HG03280 (cell line): ENCODE results near the gene TBC1D17.

Source experiments
- ATAC-seq: cut with Tn5 transposase; IDR thresholded peaks from one replicate; pipeline ENCODE4 v1.9.1; 2021; ENCODE audit warnings: mild to moderate bottlenecking, moderate library complexity; ENCODE audit not compliant: unreplicated experiment

Gene TBC1D17

DNA sequence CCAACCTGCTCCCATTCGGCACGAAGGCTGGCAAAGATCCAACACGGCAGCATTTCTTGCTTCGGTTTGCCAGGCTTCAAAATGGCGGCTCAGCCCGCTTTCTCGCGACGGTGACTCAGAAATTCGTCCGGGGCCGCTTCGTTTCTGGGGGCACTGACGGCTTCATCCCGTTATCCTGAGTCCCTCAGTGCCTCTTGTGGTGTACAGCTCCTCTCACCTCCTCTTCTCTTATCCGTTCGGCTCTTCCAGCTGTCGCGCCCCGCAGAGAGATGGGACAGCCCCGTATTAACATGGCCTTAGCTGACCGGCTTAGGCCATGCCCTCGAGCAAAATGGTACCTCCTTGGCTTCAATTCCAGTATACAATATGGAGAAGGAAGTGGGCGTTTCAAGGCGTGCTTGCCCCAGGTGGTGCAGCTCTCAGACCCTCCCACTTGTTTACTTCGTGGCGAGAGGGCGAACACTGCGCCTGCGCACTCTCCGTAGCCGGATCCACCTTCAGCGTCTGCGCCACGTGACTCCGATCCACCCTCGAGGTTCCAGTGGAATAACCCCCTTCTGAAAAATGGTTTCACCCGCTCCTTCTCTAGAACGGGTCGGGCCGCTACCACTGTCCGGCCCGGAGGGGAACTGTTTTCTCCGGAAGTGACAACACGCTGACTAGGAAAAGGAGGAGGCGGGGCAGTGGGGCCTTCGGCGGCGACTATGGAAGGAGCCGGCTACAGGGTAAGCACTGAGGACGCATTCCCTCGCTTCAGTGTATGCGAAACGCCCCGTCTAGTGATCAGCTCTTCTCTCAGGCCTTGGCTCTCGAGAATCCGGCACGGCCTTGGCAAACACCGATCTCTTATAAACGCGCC is at the start of gene TBC1D17, which contains the start of gene AKT1S1:
Gene TBC1D17, plus strand, starts transcription at position 683 of the 859 bp plus-strand sequence. Its CDS starts 22 bp downstream, at position 705.
Gene AKT1S1, minus strand, starts transcription at position 336 of the 859 bp plus-strand sequence. CDS start 4,060 bp downstream, outside the sequence.
- ATAC-seq, result peak; percentile 52

DNA sequence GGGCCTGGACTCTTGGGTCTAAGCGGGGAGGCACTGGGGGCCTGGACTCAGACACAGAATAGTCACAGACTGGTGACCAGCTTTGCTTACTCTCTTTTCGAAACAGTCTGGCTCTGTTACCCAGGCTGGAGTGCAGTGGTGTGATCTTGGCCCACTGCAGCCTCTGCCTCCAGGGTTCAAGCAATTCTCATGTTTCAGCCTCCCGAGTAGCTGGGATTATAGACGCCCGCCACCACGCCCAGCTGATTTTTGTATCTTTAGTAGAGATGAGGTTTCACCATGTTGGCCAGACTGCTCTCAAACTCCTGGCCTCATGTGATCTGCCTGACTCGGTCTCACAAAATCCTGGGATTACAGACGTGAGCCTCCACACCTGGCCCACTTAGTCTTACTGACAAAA is 48.3 kb upstream of the TBC1D17 start:
- ATAC-seq, result no peak

DNA sequence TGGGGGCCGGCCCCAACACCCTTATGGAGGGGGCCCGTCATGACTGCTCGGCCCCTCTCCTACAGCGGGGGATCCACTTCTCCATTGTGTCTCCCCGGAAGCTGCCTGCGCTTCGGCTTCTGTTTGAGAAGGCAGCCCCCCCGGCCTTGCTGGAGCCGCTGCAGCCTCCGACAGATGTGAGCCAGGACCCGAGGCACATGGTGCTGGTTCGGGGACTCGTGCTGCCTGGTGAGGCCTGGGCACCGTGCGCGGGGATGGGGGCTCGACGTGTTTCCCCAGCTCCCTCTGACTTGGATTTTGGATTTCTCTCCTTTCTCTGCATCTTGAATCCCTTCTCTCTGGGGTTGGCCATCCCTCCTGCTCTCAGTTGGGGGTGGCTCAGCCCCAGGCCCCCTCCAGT is 47.8 kb upstream of the TBC1D17 start:
- ATAC-seq, result no peak

DNA sequence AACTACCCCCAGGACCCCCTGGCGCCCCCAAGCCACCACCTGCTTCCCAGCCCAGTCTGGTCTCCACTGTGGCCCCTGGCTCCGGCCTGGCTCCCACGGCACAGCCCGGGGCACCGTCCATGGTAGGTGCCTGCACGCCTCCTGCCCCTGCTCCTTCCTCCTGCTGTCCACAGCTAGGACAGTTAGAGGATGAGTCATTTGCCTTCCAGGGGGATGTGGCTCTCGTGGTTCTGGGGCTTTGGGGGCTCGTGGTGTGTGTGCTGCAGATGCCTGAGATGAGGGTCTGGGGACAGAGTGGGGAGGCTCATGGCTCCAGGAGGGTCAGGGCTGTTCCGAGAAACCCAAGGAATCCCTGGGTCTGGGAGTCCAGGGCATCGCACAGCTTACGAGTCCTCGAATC is 46.7 kb upstream of the TBC1D17 start:
- ATAC-seq, result no peak

DNA sequence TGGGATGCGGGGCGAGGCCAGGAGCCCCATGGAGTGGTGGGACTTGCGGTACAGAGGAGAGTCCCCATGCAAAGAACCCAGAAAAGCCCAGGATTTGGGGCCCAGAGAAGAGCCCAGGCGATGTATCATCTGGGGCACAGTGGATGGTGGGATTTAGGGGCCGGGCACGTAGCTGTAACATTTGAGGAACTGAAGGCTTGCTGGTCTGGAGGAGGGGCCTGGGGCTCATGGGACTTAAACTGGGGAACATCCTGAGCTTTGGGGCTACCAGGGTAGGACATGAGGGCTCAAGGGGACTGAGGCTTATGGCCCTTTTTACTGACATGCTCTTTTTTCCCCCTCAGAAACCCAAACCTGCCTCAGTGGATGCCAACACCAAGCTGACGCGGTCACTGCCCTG is 45.9 kb upstream of the TBC1D17 start:
- ATAC-seq, result no peak

DNA sequence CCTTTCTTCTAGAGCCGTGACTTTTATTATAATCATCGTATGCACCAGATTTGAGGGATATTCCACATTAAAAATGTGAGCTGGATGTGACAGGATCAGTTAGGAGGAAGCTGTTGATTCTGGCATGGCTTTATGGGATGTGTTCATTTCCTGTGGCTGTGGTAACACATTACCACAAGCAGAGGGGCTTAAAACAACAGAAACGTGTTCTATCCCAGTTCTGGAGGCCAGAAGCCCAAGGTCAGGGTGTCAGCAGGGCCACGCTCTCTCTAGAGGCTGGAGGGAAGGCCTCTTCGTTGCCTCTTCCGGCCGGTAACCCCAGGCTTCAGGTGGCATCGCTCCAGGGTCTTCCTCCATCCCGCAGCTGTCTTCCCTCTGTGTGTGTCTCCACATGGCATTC is 44.9 kb upstream of the TBC1D17 start:
- ATAC-seq, result no peak

DNA sequence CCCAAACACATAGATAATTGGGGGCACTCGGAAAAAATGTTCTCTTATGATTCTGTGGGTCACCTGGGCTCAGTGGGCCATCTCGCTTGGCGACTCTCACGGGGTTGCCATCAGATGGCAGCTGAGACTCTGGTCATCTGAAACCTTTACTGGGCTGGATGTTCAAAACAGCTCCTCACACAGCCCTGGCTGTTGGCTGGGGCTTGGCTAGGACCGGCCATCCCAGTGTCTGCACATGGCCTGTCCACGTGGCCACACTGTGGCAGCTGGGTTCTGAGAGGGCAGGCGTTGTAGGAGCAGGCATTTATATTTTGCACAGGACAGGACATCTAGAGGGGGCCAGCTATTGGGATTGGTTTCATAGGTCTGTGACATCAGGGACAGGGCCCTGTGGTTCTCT is 43.9 kb upstream of the TBC1D17 start:
- ATAC-seq, result no peak

DNA sequence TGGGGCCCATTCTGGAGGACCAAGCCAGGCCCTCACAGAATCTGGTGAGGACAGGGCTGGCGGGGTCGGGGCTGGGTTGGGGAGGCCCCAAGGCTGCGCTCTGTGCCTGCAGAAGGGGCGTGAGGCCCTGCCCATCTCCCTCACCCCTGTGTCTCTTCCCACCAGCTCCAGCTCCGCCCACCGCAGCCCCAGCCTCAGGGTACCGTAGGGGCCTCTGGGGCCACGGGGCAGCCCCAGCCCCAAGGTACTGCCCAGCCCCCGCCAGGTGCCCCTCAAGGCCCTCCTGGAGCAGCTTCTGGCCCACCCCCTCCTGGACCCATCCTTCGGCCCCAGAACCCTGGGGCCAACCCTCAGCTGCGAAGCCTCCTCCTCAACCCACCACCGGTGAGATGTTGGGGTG is 41.9 kb upstream of the TBC1D17 start:
- ATAC-seq, result no peak

DNA sequence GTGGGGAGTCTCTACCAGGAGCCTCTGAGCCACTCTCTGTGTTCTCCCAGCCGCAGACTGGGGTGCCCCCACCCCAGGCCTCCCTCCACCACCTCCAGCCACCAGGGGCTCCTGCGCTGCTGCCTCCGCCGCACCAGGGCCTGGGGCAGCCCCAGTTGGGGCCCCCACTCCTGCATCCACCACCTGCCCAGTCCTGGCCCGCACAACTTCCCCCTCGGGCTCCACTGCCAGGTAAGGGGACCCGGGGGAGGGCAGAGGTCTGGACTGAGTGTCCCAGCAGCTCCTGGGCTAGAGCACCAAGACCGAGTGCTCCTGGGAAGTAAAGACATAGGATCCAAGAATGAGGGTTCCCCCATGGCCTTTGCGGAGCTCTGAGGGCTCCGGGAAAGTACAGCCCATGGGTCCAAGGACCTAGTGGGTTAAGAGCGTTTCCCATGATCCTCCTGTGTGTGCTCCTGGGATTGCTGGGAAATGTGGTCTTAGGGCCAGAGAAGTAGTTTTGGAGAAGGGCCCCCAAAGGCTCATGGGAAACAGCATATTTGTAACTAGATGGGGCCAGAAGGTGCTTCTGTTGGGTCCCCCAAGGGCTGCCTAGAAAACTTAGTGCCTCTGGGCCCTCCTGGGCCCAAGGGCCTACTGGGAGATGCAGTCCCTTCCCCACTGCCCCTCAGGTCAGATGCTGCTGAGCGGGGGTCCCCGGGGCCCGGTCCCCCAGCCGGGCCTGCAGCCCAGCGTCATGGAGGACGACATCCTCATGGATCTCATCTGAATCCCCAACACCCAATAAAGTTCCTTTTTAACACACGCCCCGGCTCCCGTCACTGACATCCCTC is 41.1 kb upstream of the TBC1D17 start:
- no peak for ATAC-seq

DNA sequence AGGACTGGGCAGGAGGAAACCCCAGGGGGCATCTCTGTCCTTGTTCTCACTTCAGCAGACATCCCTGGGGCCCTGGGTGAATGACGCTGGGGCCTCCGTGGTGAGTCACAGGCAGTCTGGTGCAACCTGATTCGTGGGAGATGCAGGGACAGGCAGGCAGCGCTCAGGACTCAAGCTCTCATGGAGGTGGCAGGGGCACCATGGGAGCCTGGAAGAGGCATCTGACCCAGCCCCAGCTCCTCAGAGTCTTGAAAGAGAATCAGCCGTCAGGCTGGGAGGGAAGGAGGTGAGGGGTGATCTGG is 40.5 kb upstream of the TBC1D17 start:
- no peak for ATAC-seq

DNA sequence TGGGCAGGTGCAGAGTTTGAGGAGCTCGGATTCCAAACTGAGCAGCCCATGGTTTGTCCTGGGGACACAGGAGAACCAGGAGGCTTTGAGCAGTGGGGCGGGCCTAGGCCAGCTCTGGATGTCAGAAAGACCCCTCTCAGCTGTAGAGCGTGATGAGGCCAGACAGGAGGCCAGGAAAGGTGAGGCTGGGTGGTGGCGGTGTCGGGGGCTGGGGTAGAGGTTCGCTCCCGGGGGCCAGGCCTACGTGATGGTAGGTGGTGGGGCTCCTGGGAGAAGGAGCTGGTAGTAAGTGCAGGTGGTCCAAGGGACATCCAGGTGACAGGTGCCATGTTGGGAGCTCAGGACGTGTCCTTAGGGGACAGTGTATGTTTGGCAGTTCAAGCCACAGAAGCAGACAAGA is 40.1 kb upstream of the TBC1D17 start:
- ATAC-seq, result no peak

DNA sequence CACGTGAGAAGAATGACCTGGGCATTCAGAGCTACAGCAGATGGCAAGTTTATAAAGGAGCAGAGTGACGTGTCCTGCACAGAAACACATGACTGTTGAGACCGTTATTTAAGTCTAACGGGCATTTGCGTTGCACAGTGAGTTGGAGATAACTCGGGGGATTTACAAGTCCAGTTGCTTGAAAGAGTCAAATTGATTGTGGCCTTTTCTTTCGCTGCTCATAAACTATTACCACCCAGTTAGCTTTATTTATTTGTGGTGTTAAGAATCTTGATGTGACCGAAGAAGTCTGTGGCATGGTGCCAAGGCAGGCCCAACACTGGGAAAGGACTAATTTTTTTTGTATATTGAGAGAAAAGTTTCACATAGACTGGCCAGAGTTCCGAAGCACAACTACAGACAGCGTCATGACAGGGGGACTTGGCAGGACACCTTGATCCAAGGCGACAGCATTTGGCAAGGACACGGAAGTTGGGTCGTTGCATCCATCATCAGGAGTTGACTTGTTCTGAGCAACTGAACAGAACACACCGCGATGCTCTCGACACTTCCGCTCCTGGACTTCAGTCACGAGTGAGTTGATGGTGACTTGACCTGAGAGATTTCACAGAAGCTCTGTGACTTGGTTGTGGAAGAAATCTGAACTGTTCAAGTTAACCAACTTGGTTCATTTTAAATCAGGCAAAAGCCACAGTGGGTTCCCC is 38.5 kb upstream of the TBC1D17 start:
- no peak for ATAC-seq

DNA sequence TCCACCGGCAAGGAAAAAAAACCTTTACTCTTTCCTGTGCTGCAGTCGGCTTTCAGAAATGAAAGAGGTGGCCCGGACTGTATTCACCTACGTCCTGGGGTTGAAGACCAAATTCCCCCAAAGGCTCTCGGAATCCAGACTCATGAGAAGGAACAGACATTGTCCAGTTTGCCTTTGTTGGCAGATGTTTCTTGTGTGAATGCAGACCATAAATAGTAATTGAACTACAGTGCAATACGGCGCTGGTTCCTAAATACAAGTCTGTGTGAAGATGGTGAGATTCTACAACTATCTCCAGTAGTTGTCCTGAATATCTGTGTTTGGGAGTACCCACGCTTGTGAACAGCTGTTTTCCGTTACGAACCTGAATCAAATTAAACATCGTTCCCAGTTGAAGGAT is 37.8 kb upstream of the TBC1D17 start:
- ATAC-seq, result no peak

DNA sequence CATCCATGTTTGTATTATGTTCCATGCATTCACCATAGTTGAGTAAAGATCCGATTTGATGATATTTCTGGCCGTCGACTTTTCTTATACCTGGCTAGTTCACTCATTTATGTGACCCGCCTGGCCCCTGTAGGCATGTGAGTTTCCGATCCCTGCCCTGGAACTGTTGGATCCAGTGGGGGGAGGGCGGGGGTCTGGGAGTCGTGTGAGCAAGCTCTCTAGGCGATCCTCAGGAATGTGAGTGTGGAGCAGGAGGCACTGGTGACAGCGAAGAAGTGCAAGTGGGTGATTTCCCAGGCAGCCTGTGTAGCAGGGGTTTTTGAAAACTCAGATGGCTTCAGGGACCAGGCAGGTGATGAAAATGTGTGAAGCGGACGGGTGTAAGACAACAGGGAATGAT is 37.2 kb upstream of the TBC1D17 start:
- ATAC-seq, result no peak

DNA sequence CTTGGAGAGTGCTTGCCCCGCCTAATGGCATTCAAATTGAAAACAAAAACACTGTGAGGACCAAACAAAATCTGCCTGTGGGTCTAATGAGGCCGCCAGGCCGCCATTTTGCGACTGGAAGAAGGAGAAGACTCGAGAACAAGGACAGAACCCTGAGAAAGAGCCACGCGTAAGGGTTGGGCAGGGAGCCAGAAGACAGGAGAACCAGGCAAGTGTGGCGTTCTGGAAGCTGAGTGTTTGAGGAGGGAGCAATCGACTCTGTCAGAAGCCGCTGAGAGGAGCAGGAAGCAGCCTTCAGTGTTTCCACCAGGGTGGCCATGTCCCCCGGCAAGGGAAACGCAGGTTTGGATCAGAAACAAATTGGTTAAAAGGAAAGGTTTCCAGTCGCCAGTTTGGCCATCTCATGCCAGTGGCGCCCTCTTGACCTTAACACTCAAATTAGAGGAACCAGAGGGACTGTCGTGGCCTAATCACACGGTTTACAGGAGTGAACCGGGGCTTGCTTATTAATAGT is 36.7 kb upstream of the TBC1D17 start:
- ATAC-seq, result no peak

DNA sequence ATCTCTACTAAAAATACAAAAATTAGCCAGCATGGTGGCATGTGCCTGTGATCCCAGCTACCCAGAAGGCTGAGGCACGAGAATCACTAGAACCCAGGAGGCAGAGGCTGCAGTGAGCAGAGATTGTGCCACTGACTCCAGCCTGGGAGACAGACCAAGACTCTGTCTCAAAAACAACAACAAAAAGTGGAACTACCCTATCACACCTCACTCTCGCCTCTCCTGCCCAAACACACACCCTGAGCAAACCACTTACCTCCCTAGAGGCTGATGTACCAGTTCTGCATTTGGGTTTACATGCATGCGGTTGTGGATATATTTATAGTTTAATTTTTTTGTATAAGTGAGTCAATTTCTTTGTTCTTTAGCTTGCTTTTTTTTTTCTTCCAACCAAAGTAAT is 34.2 kb upstream of the TBC1D17 start:
- no peak for ATAC-seq

DNA sequence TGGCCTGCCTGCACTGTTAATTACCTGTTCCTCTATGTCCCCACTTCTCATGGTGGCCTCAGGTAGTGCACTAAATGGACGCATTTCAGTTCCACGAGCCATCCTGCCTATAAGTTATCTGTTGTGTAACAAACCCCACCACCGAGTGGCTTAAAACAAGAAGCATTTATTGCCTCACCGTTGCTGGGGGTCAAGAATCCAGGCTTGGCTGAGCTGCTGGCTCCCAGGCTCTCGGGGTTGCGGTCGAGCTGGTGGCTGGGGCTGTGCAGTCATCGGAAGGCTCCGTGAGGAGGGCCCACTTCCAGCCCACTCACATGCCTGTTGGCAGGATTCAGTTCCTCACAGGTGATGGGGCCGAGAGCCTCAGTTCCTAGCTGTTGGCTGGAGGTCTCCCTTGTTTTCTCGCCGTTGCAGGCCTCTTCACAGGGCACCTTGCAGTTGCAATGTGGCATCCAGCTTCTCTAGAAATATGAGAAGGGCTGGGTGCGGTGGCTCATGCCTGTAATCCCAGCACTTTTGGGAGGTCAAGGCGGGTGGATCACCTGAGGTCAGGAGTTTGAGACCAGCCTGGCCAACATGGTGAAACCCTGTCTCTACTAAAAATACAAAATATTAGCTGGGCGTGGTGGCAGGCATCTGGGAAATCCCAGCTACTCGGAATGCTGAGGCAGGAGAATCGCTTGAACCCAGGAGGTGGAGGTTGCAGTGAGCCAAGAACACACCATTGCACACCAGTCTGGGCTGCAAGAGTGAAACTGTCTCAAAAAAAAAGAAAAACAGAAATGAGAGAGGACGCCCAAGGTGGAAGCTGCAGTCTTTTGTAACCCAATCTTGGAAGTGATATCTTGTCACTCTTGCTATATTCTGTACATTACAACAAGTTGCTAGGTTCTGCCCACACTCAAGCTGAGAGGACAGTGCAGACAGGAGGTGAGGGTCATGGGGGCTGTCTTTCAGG is 33.1 kb upstream of the TBC1D17 start:
- no peak for ATAC-seq

DNA sequence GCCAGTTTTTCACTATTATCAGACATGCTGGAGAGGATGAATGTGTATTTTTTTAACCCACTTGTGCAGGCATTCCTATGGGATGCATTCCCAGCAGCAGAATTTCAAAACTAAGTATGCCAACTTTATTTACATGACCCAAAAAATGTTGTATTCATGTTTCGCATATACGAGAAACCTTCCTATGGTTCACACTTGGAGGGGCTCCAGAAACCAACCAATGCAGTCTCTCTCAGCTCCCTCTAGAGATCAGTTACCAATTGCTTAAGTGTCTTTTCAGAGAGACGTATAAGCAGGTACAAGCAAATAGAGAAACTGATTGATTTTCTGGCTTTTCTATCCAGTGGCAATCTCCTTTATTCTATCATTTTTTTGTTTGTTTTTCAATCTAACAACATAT is 32.1 kb upstream of the TBC1D17 start:
- no peak for ATAC-seq

DNA sequence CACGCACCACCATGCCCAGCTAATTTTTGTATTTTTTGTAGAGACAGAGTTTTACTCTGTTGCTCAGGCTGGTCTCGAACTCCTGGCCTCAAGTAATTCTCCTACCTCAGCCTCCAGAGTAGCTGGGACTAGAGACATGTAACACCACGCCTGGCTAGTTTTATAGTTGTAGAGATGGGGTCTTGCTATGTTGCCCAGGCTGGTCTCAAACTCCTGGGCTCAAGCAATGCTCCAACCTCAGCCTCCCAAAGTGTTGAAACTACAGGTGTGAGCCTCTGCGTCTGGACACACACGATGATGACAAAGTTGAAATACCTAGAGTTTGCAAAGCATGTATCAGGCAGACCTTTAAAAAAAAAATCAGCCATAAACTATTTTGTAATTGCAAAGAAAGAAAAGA is 31.1 kb upstream of the TBC1D17 start:
- no peak for ATAC-seq
